Erythroblast (primary cell): Measurements from ENCODE around the gene TIAM1.

ENCODE experiments used
- GATA1 ChIP-seq: IDR thresholded peaks from 2 replicates; pipeline ENCODE4 v1.6.1; 2011; ENCODE audit warnings: low read depth, mild to moderate bottlenecking, control low read depth, low read length, moderate library complexity
- POLR2A ChIP-seq: IDR thresholded peaks from 2 replicates; pipeline ENCODE4 v1.6.1; 2011; ENCODE audit warnings: mild to moderate bottlenecking, low read length

DNA sequence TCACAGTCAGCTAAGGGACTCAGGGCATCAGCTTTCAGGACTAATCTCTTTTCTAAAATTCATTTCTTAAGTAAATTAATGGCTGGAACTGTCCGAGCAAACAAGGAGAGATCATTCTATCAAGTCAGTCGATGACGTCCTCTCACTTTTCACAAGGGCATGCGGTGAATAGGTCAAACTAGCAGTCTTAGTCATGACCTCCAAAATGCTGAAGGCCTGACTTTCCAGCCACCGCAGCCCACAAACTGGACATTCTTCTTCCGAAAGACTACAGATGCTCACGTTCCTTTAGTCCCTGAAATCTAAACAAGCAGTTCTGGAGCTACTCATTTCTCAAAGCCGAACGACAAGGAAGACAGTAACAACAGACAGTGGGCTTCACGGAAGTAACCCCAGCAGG lies 127.9 kb downstream of the TIAM1 start:
- TF ChIP-seq POLR2A = no peak
- TF ChIP-seq GATA1 = no peak
